GM12892 (cell line): Measurements from ENCODE around the gene MAP3K5.
A peak's percentile ranks its signal among the peaks of the same experiment; 100 is the strongest.

Experiments
- DNase-seq: peaks from one replicate; pipeline ENCODE4 v3.0.0; 2011; ENCODE audit not compliant: insufficient read length
- FAIRE-seq: peaks from 2 replicates; lab custom pipeline; 2011; peaks lifted over from hg19 to GRCh38; lab: Jason Lieb, UNC
- POLR2A ChIP-seq: IDR thresholded peaks from 2 replicates; pipeline ENCODE4 v1.6.1; 2011; ENCODE audit warnings: low read depth, low read length, control low read depth
- POLR2AphosphoS5 ChIP-seq: IDR thresholded peaks from 2 replicates; pipeline ENCODE4 v1.6.1; 2011; ENCODE audit warnings: low read depth, low read length, control low read depth
- TAF1 ChIP-seq: IDR thresholded peaks from 2 replicates; pipeline ENCODE4 v1.6.1; 2011; ENCODE audit warnings: low read depth, mild to moderate bottlenecking, control low read depth, low read length, borderline replicate concordance

MAP3K5 gene

GRCh38 chr6:136539967-136540652, 252.2 kb downstream of the MAP3K5 start:
- TF ChIP-seq POLR2A (no peak), POLR2AphosphoS5 (no peak), TAF1 (no peak)
- peak; percentile 40 for FAIRE-seq
- no peak for DNase-seq

DNA sequence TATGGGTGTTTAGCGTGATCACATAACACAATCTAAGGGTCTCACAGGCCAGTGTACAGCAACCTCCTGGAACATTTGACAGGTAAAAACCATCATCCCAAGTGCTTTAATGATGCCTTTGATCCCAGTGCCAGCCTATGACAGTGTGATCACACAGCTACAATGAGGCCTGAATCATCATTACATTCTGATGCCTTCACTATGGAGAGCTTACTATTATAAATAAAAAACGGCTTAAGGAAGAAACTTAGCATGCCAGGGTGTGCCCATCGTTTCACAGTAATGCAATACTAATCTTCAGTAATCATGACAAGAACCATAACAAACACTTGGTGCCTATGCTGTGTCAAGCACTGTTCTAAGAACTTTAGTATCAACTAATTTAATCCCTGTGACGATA, 253.4 kb downstream of the MAP3K5 start:
- TF ChIP-seq TAF1, result no peak
- no peak for TF ChIP-seq POLR2A
- no peak for TF ChIP-seq POLR2AphosphoS5
- no peak for DNase-seq
- no peak for FAIRE-seq

GRCh38 chr6:136535880-136536650, 256.2 kb downstream of the MAP3K5 start:
- FAIRE-seq (no peak), DNase-seq (no peak)
- TF ChIP-seq POLR2A (no peak), TAF1 (no peak), POLR2AphosphoS5 (no peak)

GRCh38 chr6:136535017-136535765, 257.1 kb downstream of the MAP3K5 start:
- no peak for FAIRE-seq
- TF ChIP-seq TAF1 (no peak), POLR2A (no peak), POLR2AphosphoS5 (no peak)
- no peak for DNase-seq

- TF ChIP-seq POLR2AphosphoS5 (no peak), TAF1 (no peak), POLR2A (no peak)
- FAIRE-seq (no peak), DNase-seq (no peak)
Measured at GRCh38 chr6:136534268-136534667, 258.0 kb downstream of the MAP3K5 start.

DNA sequence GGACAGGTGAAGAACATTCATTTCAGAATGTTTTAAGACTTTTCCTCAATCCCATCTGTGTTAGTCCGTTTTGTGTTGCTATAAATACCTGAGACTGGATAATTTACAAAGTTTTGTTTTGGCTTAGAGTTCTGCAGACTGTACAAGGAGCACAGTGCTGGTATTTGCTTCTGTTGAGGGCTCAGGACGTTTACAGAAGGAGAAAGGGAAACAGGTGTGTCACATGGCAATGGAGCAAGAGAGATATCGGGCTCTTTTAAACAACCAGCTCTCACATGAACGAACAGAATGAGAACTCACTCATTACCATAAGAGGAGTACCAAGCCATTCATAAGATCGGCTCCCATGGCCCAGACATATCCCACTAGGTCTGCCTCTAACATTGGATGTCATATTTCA, 258.8 kb downstream of the MAP3K5 start:
- no peak for DNase-seq
- no peak for FAIRE-seq

GRCh38 chr6:136532030-136532429, 260.2 kb downstream of the MAP3K5 start:
- no peak for DNase-seq
- TF ChIP-seq POLR2A, result no peak
- TF ChIP-seq POLR2AphosphoS5, result no peak
- no peak for TF ChIP-seq TAF1
- FAIRE-seq, result no peak

More for the DNA sequence above, 258.8 kb downstream of the MAP3K5 start:
- TF ChIP-seq POLR2A, result no peak
- TF ChIP-seq TAF1, result no peak
- TF ChIP-seq POLR2AphosphoS5, result no peak

DNA sequence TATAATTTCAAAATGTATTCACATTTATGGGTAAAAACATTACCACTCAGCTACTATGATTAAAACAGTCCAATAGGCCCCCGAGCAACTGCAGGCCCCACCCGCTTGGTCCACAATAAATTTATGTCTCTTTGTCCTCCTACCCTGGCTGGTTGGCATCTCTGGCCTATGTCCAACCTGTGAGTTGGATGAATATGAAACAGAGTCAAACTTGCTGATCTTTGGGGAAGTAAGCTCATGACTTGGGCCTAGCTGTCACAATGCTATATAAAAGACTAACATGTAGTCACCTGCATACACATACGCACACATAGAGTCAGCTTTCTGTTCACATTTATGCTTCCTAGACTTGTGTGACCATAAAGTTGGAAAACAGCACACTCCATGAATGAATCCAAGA, 262.6 kb downstream of the MAP3K5 start:
- DNase-seq, result no peak
- no peak for TF ChIP-seq POLR2A
- no peak for TF ChIP-seq TAF1
- TF ChIP-seq POLR2AphosphoS5, result no peak
- no peak for FAIRE-seq

GRCh38 chr6:136528477-136528876, 263.8 kb downstream of the MAP3K5 start:
- TF ChIP-seq TAF1 (no peak), POLR2A (no peak), POLR2AphosphoS5 (no peak)
- FAIRE-seq (no peak), DNase-seq (no peak)

DNA sequence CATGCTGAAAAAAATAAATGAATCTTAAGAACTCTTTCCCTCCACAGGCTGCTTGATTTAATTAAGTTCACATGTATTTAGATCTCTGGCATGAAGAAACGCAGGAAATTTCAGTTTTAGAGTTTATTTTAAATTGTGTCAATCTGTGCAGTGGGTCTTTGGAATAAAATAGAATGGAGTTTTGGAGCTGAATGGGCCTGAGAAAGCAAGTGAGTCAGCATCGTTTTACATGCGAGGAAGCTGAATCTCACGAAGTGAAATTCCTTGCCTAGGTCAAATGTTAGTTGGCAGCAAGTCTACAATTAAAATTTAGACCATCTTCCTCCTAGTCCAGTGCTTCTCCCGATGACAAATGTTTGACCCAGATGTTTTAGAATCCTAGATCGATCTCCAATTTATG, 264.4 kb downstream of the MAP3K5 start:
- TF ChIP-seq TAF1 (no peak), POLR2AphosphoS5 (no peak), POLR2A (no peak)
- no peak for DNase-seq
- FAIRE-seq, result no peak

DNA sequence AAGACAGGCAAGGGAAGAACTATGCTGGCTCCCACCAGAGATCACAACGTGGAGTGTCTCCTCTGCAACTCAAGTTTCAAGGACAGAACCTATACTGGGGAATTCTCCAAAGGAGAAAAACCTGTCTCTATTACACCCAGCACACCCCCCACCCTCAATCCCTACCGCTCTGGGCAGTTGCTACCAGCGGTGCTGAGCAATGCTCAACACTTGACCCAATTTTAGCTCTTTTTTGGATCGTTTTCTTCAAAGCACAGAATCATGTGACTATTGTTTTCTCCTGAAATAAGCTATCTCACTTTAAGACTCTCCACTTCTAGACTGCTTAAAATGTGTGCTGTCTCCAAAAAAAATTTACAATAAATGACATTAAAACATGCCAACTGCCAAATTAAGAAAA, 265.3 kb downstream of the MAP3K5 start:
- TF ChIP-seq TAF1 (no peak), POLR2A (no peak), POLR2AphosphoS5 (no peak)
- no peak for DNase-seq
- no peak for FAIRE-seq

GRCh38 chr6:136526196-136526930, 265.9 kb downstream of the MAP3K5 start:
- no peak for FAIRE-seq
- TF ChIP-seq TAF1 (no peak), POLR2AphosphoS5 (no peak), POLR2A (no peak)
- DNase-seq, result no peak
